Sigmoid colon (tissue), 4 donors: Measurements from ENCODE around the gene SNRNP40.

ENCODE experiments used
- POLR2A ChIP-seq, 2 donors: fragments of 450-650 bp; IDR thresholded peaks; one replicate each; pipeline ENCODE4 v1.6.1; 2016; ENCODE audit warnings: antibody characterized with exemption in 2 of 2, mild to moderate bottlenecking in 2 of 2, moderate library complexity in 2 of 2
- POLR2AphosphoS5 ChIP-seq, 4 donors: sonication (generic); formaldehyde crosslinking; IDR thresholded peaks; one replicate each; pipeline ENCODE4 v1.6.1; 2017; ENCODE audit warnings: antibody characterized with exemption in 4 of 4

DNA sequence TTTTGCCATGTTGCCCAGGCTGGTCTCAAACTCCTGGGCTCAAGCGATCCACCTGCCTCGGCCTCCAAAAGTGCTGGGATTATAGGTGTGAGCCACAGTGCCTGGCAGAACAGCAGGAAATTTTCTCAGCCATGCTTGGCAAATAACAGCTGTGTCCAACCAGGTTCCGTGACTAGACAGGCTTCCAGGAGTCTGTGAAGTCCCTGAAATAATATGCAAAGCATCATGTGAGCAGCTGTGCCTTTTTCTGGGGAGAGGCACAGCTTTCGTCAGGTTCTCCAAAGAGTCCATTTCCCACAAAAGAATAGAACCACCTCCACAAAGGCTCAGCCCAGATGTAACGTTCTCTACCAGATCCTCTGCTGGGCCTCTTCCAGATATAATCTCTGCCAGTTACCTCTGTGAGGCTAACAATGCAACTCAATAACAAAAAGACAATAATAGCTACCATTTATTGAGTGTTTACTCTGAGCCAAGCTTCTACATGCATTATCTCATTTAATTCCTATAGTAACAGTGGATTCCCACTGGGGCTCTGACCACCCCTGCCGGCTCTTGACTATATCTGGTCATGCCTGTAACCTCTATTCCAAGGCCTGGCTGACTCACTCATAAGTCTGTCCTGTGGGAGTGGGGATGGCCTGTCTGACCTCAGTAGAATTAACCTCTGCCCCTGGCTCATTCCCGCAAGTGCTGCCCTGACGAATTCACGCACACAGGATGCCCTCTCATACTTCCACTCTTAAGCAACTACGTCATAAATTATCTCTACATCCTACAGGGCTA lies 52.9 kb downstream of the SNRNP40 start:
- no peak for TF ChIP-seq POLR2A (IDR thresholded peaks at IDR 0.05)
- TF ChIP-seq POLR2AphosphoS5 (IDR thresholded peaks at IDR 0.05): no peak
